H1 (cell line): ENCODE measurements around the gene PXMP4. TPM values are rescaled to one million over a fixed set of nuclear protein-coding genes. Genes with fewer than 3 reads are reported as not detected.

Source experiments
- CHD7 ChIP-seq: fragments of 300-600 bp; sonication (generic); IDR thresholded peaks from 2 replicates; pipeline ENCODE4 v1.7.1; 2012; ENCODE audit warnings: low read length, moderate library complexity, mild to moderate bottlenecking, inconsistent platforms; ENCODE audit not compliant: insufficient replicate concordance
- E2F6 ChIP-seq: IDR thresholded peaks from 2 replicates; pipeline ENCODE4 v1.6.1; 2012; ENCODE audit warnings: inconsistent platforms
- EZH2 ChIP-seq: fragments of 200-600 bp; sonication (generic); IDR thresholded peaks from 2 replicates; pipeline ENCODE4 v1.7.1; 2012; ENCODE audit warnings: low read depth, mild to moderate bottlenecking, moderate library complexity, low read length, inconsistent platforms; ENCODE audit not compliant: severe bottlenecking
- GTF2F1 ChIP-seq: IDR thresholded peaks from 2 replicates; pipeline ENCODE4 v1.6.1; 2012; ENCODE audit warnings: low read depth, low read length, improper control_type of control experiment, borderline replicate concordance
- KDM4A ChIP-seq: IDR thresholded peaks from one replicate; pipeline ENCODE4 v1.7.1; 2012; ENCODE audit warnings: low read depth, mild to moderate bottlenecking, moderate library complexity, low read length, inconsistent platforms; ENCODE audit not compliant: severe bottlenecking
- RAD21 ChIP-seq, 2 experiments: IDR thresholded peaks in 1 of 2; conservative IDR thresholded peaks in 1 of 2; 2 replicates each; pipeline ENCODE4 v1.6.1; 2011; ENCODE audit warnings: low read depth in 2 of 2, low read length in 2 of 2, improper control_type of control experiment in 1 of 2, inconsistent platforms in 1 of 2, mild to moderate bottlenecking in 1 of 2, moderate library complexity in 1 of 2
- SRF ChIP-seq: IDR thresholded peaks from 2 replicates; pipeline ENCODE4 v1.6.1; 2011; ENCODE audit warnings: mild to moderate bottlenecking, low read depth, low read length, moderate library complexity
- polyA plus RNA-seq, 7 experiments: library from polyadenylated mRNA; depleted of rRNA in 3 of 7; stranded (reverse) in 5 of 7; unstranded in 2 of 7; fragments of >200 nt in 5 of 7; fragments of 200-250 nt in 2 of 7; gene quantifications; 1 replicate in 5 of 7; 2 replicates in 1 of 7; 4 replicates in 1 of 7; pipeline versions ENCODE4 v1.2.1 to v1.2.3, GENCODE V29; 2011 to 2013; ENCODE audit warnings: missing spikeins in 2 of 7, mixed read lengths in 2 of 7
- total RNA-seq: library from RNA; stranded (reverse); fragmentation: NEBNext Ultra II Directional; extraction: Animal tissue kit (Norgen Biotek cat#: 25700); gene quantifications from 2 replicates; pipeline ENCODE4 v1.2.1, GENCODE V29; 2021

PXMP4 gene
- total and polyA plus RNA-seq, 2 of the 8 experiments (the other 6 are each of a cell fraction or from before 2014, with no cell fraction given) = 3.3 to 3.4 TPM

- TF ChIP-seq CHD7 (no peak), EZH2 (no peak), GTF2F1 (no peak), KDM4A (peak; percentile 62), SRF (no peak), RAD21 (IDR thresholded peaks at IDR 0.05 in 1 of 2, conservative IDR thresholded peaks at IDR 0.05 in 1 of 2; ENCODE audit: low read depth in 2 of 2, low read length in 2 of 2) (no peak), E2F6 (0 out of 2 replicates have a peak, but pooled peaks have one; percentile 29)
Observed at GRCh38 chr20:33719989-33720709, at the start of gene PXMP4 (continued).
